Hypothalamus (tissue), 51 donors: ENCODE results near the gene SERP2.

Experiments used
- DNase-seq, 51 donors: peaks; one replicate each; lab custom pipeline; 2025; lab: John Stamatoyannopoulos, UW

The SERP2 gene

GRCh38 chr13:44385847-44386246 lies 12.2 kb downstream of the SERP2 start:
- no peak for DNase-seq

GRCh38 chr13:44386913-44387556 lies 13.4 kb downstream of the SERP2 start:
- DNase-seq = no peak

GRCh38 chr13:44388427-44389059 lies 14.9 kb downstream of the SERP2 start:
- no peak for DNase-seq

GRCh38 chr13:44389060-44389666 lies 15.5 kb downstream of the SERP2 start:
- DNase-seq = no peak

GRCh38 chr13:44389876-44390275 lies 16.3 kb downstream of the SERP2 start:
- no peak for DNase-seq

- DNase-seq = no peak
These were observed 19.8 kb downstream of the SERP2 start for GRCh38 chr13:44393391-44393790.

GRCh38 chr13:44394658-44395057 lies 21.0 kb downstream of the SERP2 start:
- no peak for DNase-seq

- no peak for DNase-seq
These were observed 22.5 kb downstream of the SERP2 start for GRCh38 chr13:44395976-44396694.

GRCh38 chr13:44396701-44397580 lies 23.3 kb downstream of the SERP2 start:
- peak in 3 of 51 donors; percentile 11 to 23 (median 19) for DNase-seq

GRCh38 chr13:44397766-44398223 lies 24.2 kb downstream of the SERP2 start:
- DNase-seq = no peak

GRCh38 chr13:44398606-44399005 lies 25.0 kb downstream of the SERP2 start:
- no peak for DNase-seq

GRCh38 chr13:44399074-44399473 lies 25.4 kb downstream of the SERP2 start:
- DNase-seq = no peak

- DNase-seq = no peak
These were observed 27.1 kb downstream of the SERP2 start for GRCh38 chr13:44400736-44401135.

- no peak for DNase-seq
These were observed 28.0 kb downstream of the SERP2 start for GRCh38 chr13:44401577-44401976.

- peak in 1 of 51 donors; percentile 69 for DNase-seq
These were observed 29.3 kb downstream of the SERP2 start for GRCh38 chr13:44402899-44403445.

GRCh38 chr13:44403461-44404056 lies 29.9 kb downstream of the SERP2 start:
- no peak for DNase-seq

- no peak for DNase-seq
These were observed 30.9 kb downstream of the SERP2 start for GRCh38 chr13:44404261-44405132.

GRCh38 chr13:44406617-44407016 lies 33.0 kb downstream of the SERP2 start:
- no peak for DNase-seq

GRCh38 chr13:44407379-44407778 lies 33.8 kb downstream of the SERP2 start:
- DNase-seq = no peak
